BLaER1 treated with 17β-estradiol and CSF1 and Interleukin-3, amounts not matched to agents 10 nM and 100 nM (cell line): ENCODE data around the gene SFI1.

Source experiments
- H3K27ac ChIP-seq, 11 experiments: shearing (Covaris generic); formaldehyde crosslinking; 2 replicates each; pipeline ENCODE4 v1.8.1; 2022
- H3K27me3 ChIP-seq, 11 experiments: shearing (Covaris generic); formaldehyde crosslinking; 2 replicates each; pipeline ENCODE4 v1.8.1; 2022
- H3K36me3 ChIP-seq, 11 experiments: shearing (Covaris generic); formaldehyde crosslinking; 2 replicates each; pipeline ENCODE4 v1.8.1; 2022
- H3K4me1 ChIP-seq, 10 experiments: shearing (Covaris generic); formaldehyde crosslinking; 2 replicates each; pipeline ENCODE4 v1.8.1; 2022
- H3K4me2 ChIP-seq, 11 experiments: shearing (Covaris generic); formaldehyde crosslinking; 2 replicates each; pipeline ENCODE4 v1.8.1; 2022
- H3K4me3 ChIP-seq, 10 experiments: shearing (Covaris generic); formaldehyde crosslinking; 2 replicates each; pipeline ENCODE4 v1.8.1; 2022
- H3K9ac ChIP-seq, 11 experiments: shearing (Covaris generic); formaldehyde crosslinking; 2 replicates each; pipeline ENCODE4 v1.8.1; 2022
- H3K9me3 ChIP-seq, 11 experiments: shearing (Covaris generic); formaldehyde crosslinking; replicated peaks in 1 of 11; 2 replicates each; pipeline ENCODE4 v1.8.1; 2022
- H4K20me1 ChIP-seq, 11 experiments: shearing (Covaris generic); formaldehyde crosslinking; 2 replicates each; pipeline ENCODE4 v1.8.1; 2022
- Cebpa-rat ChIP-seq, 11 experiments: shearing (Covaris generic); IDR thresholded peaks; 2 replicates each; pipeline ENCODE4 v1.8.1; 2022

SFI1 gene

DNA sequence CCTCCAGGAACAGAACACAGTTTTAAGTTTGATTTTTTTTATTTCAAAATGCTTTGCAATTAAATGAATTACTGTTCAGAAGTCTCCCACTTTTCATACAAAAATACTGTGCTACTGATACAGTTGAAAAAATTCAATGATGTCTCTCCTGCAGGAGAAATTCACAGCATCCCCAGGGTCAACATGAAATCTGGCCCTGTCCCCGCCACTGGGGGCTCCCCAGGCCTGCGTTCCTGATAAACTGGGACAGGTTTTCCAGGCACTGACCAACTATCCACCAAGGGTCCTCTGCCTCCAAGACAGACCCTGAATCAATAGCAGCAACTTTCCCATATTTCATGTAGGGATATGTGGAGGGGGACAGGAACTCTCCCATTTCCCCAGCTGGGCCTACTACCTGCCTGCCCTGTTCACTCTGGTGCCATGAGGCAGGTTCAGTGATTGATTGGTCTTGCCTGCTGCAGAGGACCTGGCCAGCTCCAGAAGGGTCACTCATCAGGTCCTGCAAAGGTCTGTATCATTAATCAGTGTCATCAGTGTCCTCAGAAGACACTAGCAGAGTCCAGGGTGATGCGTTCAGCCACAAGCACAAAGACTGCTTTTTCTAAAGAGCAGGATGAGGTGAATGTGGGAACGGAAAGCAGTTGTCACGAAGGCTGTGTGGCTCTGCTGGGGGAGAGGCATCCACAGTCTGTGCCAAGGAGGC, 122.3 kb downstream of the SFI1 start:
- no peak for TF ChIP-seq Cebpa-rat (IDR thresholded peaks at IDR 0.05)
- no peak overlapping the region for H3K4me3 ChIP-seq
- H3K9me3 ChIP-seq: no peaks in the 10 kb centered on the region
- H3K9ac ChIP-seq: 0 out of 22 replicates have a peak overlapping the region, but pooled peaks of 1 of the 11 experiments have one; percentile 10
- H3K4me2 ChIP-seq: no peak overlapping the region
- H3K27me3 ChIP-seq: no peaks in the 10 kb centered on the region
- peaks cover 67 to 73% (median 70%) of the 10 kb centered on the region in 11 experiments for H3K36me3 ChIP-seq
- peak overlapping the region in 1 of 11 experiments; percentile 2; a peak in 1 of 22 replicates for H3K27ac ChIP-seq
- peaks cover 36 to 52% (median 46%) of the 10 kb centered on the region in 10 experiments for H3K4me1 ChIP-seq
- H4K20me1 ChIP-seq: peaks cover 30 to 90% (median 74%) of the 10 kb centered on the region in 11 experiments

- Histone ChIP-seq H3K4me1 (peaks cover 24 to 48% (median 38%) of the 10 kb centered on the region in 10 experiments), H3K9me3 (no peaks in the 10 kb centered on the region), H3K27me3 (no peaks in the 10 kb centered on the region), H4K20me1 (peaks cover 42 to 97% (median 85%) of the 10 kb centered on the region in 11 experiments), H3K4me3 (no peak overlapping the region), H3K36me3 (peaks cover 69 to 85% (median 81%) of the 10 kb centered on the region in 11 experiments), H3K4me2 (no peak overlapping the region), H3K27ac (no peak overlapping the region), H3K9ac (no peak overlapping the region)
- TF ChIP-seq Cebpa-rat (IDR thresholded peaks at IDR 0.05): no peak
These were observed 123.4 kb downstream of the SFI1 start for GRCh38 chr22:31619611-31620300.

GRCh38 chr22:31620756-31621480, 124.6 kb downstream of the SFI1 start:
- Histone ChIP-seq H3K9ac (no peak overlapping the region), H3K36me3 (peaks cover 78 to 96% (median 92%) of the 10 kb centered on the region in 11 experiments), H3K27me3 (no peaks in the 10 kb centered on the region), H4K20me1 (peaks cover 52 to 100% (median 96%) of the 10 kb centered on the region in 11 experiments), H3K4me2 (no peak overlapping the region), H3K4me3 (no peak overlapping the region), H3K27ac (no peak overlapping the region), H3K9me3 (no peaks in the 10 kb centered on the region), H3K4me1 (peaks cover 16 to 47% (median 34%) of the 10 kb centered on the region in 10 experiments)
- no peak for TF ChIP-seq Cebpa-rat (IDR thresholded peaks at IDR 0.05)

DNA sequence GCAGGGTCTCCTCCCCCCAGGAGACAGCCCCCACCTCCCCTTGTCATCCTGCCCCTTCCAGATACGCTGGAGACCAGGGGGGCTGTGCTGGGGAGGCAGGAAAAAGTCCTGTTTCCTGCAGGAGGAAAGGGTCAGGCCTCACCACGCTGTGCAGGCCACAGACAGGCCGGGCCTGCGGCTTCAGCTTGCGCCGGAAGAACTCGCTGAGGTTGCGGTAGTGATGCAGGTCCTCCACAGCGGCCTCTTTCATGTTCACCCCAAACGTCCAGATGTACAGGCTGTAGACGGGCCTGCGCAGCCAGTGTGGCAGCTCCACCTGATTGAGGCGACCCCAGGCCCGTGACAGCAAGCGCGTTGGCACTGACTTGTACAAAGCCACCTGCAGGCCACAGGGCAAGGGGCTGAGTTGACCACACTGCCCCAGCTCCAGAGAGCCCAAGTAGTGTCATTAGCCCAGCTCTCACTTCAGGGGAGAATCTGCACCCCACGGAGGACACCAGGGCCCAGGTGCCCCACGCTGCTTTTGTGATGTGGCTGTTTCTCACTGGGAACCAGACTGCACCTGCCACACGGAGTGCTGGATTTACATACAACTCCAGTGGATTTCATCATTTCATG, 125.3 kb downstream of the SFI1 start:
- Histone ChIP-seq H3K9ac (no peak overlapping the region), H3K36me3 (peaks cover 78 to 100% (median 98%) of the 10 kb centered on the region in 11 experiments), H3K4me3 (no peak overlapping the region), H4K20me1 (peaks cover 58 to 100% (median 96%) of the 10 kb centered on the region in 11 experiments), H3K27me3 (no peaks in the 10 kb centered on the region), H3K9me3 (no peaks in the 10 kb centered on the region), H3K4me2 (no peak overlapping the region), H3K27ac (0 out of 22 replicates have a peak overlapping the region, but pooled peaks of 1 of the 11 experiments have one; percentile 20), H3K4me1 (peaks cover 16 to 47% (median 34%) of the 10 kb centered on the region in 10 experiments)
- no peak for TF ChIP-seq Cebpa-rat (IDR thresholded peaks at IDR 0.05)

DNA sequence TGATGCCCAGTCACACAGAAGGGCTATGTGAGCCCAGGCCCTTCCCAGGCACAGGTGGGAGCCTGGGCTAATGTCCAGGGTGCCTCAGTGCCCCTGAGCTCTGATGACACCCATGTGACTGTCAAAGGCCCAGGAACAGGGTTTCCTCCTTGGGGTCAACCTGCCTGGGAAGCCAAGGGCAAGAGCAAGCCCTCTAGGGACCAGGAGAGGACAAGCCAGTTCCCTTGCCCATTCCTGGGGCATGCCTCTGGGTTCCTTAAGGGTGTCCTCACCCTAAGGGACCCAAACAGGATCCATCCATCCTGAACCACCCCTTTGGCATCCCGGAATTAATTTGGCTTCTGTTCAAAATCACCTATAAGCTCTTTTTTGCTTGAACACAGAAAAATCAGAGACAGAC, 126.6 kb downstream of the SFI1 start:
- peaks cover 24 to 55% (median 38%) of the 10 kb centered on the region in 10 experiments for H3K4me1 ChIP-seq
- peaks cover 70 to 100% (median 99%) of the 10 kb centered on the region in 11 experiments for H4K20me1 ChIP-seq
- no peak overlapping the region for H3K4me3 ChIP-seq
- no peaks in the 10 kb centered on the region for H3K27me3 ChIP-seq
- no peak overlapping the region for H3K4me2 ChIP-seq
- no peaks in the 10 kb centered on the region for H3K9me3 ChIP-seq
- no peak for TF ChIP-seq Cebpa-rat (IDR thresholded peaks at IDR 0.05)
- peak overlapping the region in 6 of 11 experiments; percentile 16 to 40 (median 24); a peak in 5 of 22 replicates for H3K9ac ChIP-seq
- peak overlapping the region in 2 of 11 experiments; percentile 20 to 44; a peak in 3 of 22 replicates for H3K27ac ChIP-seq
- peaks cover 67 to 100% (median 93%) of the 10 kb centered on the region in 11 experiments for H3K36me3 ChIP-seq

GRCh38 chr22:31623592-31624304, 127.4 kb downstream of the SFI1 start:
- H3K4me2 ChIP-seq: no peak overlapping the region
- no peaks in the 10 kb centered on the region for H3K27me3 ChIP-seq
- H3K27ac ChIP-seq: peak overlapping the region in 3 of 11 experiments; percentile 20 to 44 (median 23); a peak in 4 of 22 replicates
- no peak for TF ChIP-seq Cebpa-rat (IDR thresholded peaks at IDR 0.05)
- peaks cover 30 to 62% (median 43%) of the 10 kb centered on the region in 10 experiments for H3K4me1 ChIP-seq
- H3K4me3 ChIP-seq: no peak overlapping the region
- H3K9ac ChIP-seq: peak overlapping the region in 7 of 11 experiments; percentile 19 to 40 (median 25); a peak in 3 of 22 replicates
- peaks cover 64 to 100% (median 91%) of the 10 kb centered on the region in 11 experiments for H3K36me3 ChIP-seq
- no peaks in the 10 kb centered on the region for H3K9me3 ChIP-seq
- H4K20me1 ChIP-seq: peaks cover 77 to 100% (median 100%) of the 10 kb centered on the region in 11 experiments

DNA sequence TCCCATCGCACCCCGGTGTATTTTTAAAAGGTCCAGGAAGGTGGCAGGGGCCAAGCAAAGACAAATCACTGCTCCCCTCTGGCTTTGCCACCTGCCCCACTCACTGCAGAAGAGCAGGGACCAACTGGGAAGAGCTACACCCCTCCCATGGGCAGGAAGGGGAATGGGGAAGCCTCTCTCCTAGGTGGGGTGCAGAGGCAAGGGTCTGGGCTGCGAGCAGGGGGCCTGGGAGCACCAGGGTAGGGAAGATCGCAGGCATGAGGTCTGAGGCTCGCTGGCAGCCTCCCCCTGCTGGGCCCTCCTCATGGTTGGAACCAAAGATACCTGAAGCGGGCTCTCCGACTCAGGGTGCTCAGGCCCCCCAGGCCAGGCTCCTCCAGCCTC, 128.9 kb downstream of the SFI1 start:
- Histone ChIP-seq H3K27ac (peak overlapping the region in 2 of 11 experiments; percentile 13 to 46; a peak in 4 of 22 replicates), H3K36me3 (peaks cover 55 to 96% (median 82%) of the 10 kb centered on the region in 11 experiments), H3K9ac (peak overlapping the region in 1 of 11 experiments; percentile 23; a peak in 3 of 22 replicates), H4K20me1 (peaks cover 84 to 100% (median 99%) of the 10 kb centered on the region in 11 experiments), H3K4me1 (peaks cover 44 to 76% (median 57%) of the 10 kb centered on the region in 10 experiments), H3K4me2 (peak overlapping the region in 1 of 11 experiments; percentile 83; a peak in 1 of 22 replicates), H3K9me3 (no peaks in the 10 kb centered on the region), H3K27me3 (no peaks in the 10 kb centered on the region), H3K4me3 (no peak overlapping the region)
- no peak for TF ChIP-seq Cebpa-rat (IDR thresholded peaks at IDR 0.05)
